SU-DHL-6 (cell line): ENCODE results near the gene SEMA4A.
A peak's percentile ranks its signal among the peaks of the same experiment; 100 is the strongest.
"Not testable (repeated sequence)": the region's sequence is repeated elsewhere in the genome, so short reads cannot be mapped to it uniquely, and the experiment has no call there.

Experiments used
- H2AFZ ChIP-seq: fragments of 200-600 bp; sonication (generic); 2 replicates; pipeline ENCODE4 v1.6.1; 2014; ENCODE audit warnings: low read depth, mild to moderate bottlenecking, moderate library complexity, mixed read lengths, antibody characterized with exemption, low read length; ENCODE audit not compliant: severe bottlenecking
- H3F3A ChIP-seq: fragments of 200-600 bp; shearing (Covaris generic); 2 replicates; pipeline ENCODE4 v1.6.0; 2016; ENCODE audit warnings: antibody characterized with exemption, mild to moderate bottlenecking; ENCODE audit not compliant: insufficient read depth
- H3K27ac ChIP-seq: fragments of 200-600 bp; sonication (generic); 2 replicates; pipeline ENCODE4 v1.5.1; 2016; ENCODE audit warnings: low read depth, mild to moderate bottlenecking, low read length, moderate library complexity, mixed read lengths
- H3K27me3 ChIP-seq: fragments of 200-600 bp; sonication (generic), shearing (Covaris generic); 2 replicates; pipeline ENCODE4 v1.6.0; 2014; ENCODE audit warnings: mild to moderate bottlenecking, low read length
- H3K36me3 ChIP-seq: fragments of 200-600 bp; sonication (generic); 2 replicates; pipeline ENCODE4 v1.6.1; 2014; ENCODE audit warnings: mild to moderate bottlenecking, low read length, mixed read lengths
- H3K4me2 ChIP-seq: fragments of 300-600, 200-600 bp; shearing (Covaris generic), sonication (generic); 2 replicates; pipeline ENCODE4 v1.6.0; 2014; ENCODE audit warnings: low read length, low read depth, mild to moderate bottlenecking; ENCODE audit not compliant: poor library complexity, severe bottlenecking
- H3K4me3 ChIP-seq: fragments of 200-600 bp; sonication (generic); 2 replicates; pipeline ENCODE4 v1.5.1; 2014; ENCODE audit warnings: antibody characterized with exemption, low read length, mild to moderate bottlenecking, mixed read lengths; ENCODE audit not compliant: insufficient read depth, poor library complexity, severe bottlenecking
- H3K79me2 ChIP-seq: fragments of 200-600 bp; sonication (generic); 2 replicates; pipeline ENCODE4 v1.6.1; 2014; ENCODE audit warnings: mild to moderate bottlenecking, low read length, moderate library complexity; ENCODE audit not compliant: insufficient read depth
- H3K9ac ChIP-seq: fragments of 200-600 bp; sonication (generic); 2 replicates; pipeline ENCODE4 v1.7.0; 2014; ENCODE audit warnings: mild to moderate bottlenecking, low read length
- H3K9me2 ChIP-seq: fragments of 200-600 bp; sonication (generic); replicated peaks from 2 replicates; pipeline ENCODE4 v1.6.1; 2014; ENCODE audit warnings: low read length; ENCODE audit not compliant: insufficient read depth
- H3K9me3 ChIP-seq: fragments of 200-600 bp; sonication (generic); 2 replicates; pipeline ENCODE4 v1.6.1; 2014; ENCODE audit warnings: low read length, mixed read lengths; ENCODE audit not compliant: insufficient read depth
- H4K20me1 ChIP-seq: fragments of 200-600 bp; sonication (generic); 2 replicates; pipeline ENCODE4 v1.6.1; 2014; ENCODE audit warnings: low read depth, mild to moderate bottlenecking, antibody characterized with exemption, low read length, moderate library complexity, mixed read lengths
- EZH2phosphoT487 ChIP-seq: fragments of 200-600 bp; sonication (generic), shearing (Covaris generic); conservative IDR thresholded peaks from 2 replicates; pipeline ENCODE4 v1.6.1; 2018; ENCODE audit warnings: mild to moderate bottlenecking, antibody characterized with exemption, low read length, moderate library complexity, mixed read lengths
- TF ChIP-seq, protein P1 (sequence below): fragments of 200-600 bp; sonication (generic); IDR thresholded peaks from one replicate; pipeline ENCODE4 v1.5.1; 2017; ENCODE audit warnings: antibody characterized with exemption, mild to moderate bottlenecking, low read length, moderate library complexity; ENCODE audit not compliant: insufficient read depth, poor library complexity, severe bottlenecking

SEMA4A gene

DNA sequence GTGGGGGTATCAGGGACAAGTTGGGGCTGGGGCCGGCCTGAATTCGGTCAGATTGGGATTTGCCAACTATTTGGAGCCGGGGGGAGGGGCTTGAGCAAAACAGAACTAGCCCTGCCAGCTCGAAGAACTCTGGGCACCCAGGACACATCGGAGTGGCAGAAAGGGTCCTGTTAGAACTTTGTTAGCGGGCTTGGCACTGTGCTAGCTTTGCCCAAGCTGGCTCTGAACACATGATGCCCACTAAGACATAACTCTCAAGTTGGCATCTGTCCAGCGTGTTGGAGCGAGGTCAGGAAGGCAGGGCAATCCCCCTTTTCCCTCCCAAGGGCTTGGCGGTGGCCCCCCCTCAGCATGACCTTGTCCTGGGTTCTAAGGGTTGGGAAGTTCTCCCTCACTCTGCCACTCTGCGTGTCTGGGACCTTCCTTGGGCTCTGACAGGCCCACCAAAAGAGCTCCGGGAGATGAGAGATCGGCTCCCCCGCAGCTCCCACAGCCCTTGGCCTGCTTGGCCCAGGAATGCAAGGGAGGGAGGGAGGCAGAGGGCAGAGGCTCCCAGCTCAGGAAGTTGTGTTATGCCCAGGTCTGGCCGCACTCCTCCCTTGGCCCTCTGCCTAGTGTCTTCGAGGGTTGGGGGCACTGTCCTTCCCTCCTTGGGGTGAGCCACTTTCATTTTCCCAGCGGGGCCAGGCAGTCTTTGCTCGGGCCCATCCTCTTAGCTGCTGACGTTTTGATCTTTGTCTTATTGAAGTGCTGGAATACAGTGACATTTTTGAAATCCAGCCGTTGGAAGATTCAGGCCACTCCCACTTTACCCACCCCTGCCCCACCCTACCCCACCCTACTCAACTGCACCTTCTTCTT lies 37.6 kb upstream of the SEMA4A start:
- H4K20me1 ChIP-seq, result no peaks in the 10 kb centered on the region
- H3K27ac ChIP-seq, result no peak overlapping the region
- no peak overlapping the region for H3K4me3 ChIP-seq
- H3F3A ChIP-seq, result no peaks in the 10 kb centered on the region
- H3K79me2 ChIP-seq, result no peaks in the 10 kb centered on the region
- peak overlapping the region; percentile 54 for H3K4me2 ChIP-seq
- TF ChIP-seq, protein P1, sequence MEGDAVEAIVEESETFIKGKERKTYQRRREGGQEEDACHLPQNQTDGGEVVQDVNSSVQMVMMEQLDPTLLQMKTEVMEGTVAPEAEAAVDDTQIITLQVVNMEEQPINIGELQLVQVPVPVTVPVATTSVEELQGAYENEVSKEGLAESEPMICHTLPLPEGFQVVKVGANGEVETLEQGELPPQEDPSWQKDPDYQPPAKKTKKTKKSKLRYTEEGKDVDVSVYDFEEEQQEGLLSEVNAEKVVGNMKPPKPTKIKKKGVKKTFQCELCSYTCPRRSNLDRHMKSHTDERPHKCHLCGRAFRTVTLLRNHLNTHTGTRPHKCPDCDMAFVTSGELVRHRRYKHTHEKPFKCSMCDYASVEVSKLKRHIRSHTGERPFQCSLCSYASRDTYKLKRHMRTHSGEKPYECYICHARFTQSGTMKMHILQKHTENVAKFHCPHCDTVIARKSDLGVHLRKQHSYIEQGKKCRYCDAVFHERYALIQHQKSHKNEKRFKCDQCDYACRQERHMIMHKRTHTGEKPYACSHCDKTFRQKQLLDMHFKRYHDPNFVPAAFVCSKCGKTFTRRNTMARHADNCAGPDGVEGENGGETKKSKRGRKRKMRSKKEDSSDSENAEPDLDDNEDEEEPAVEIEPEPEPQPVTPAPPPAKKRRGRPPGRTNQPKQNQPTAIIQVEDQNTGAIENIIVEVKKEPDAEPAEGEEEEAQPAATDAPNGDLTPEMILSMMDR, result no peak
- no peak for TF ChIP-seq EZH2phosphoT487
- no peaks in the 10 kb centered on the region for H3K36me3 ChIP-seq
- no peak overlapping the region for H3K9ac ChIP-seq
- H3K9me2 ChIP-seq, result no peaks in the 10 kb centered on the region
- H3K27me3 ChIP-seq, result no peaks in the 10 kb centered on the region
- no peak overlapping the region for H2AFZ ChIP-seq
- no peaks in the 10 kb centered on the region for H3K9me3 ChIP-seq

DNA sequence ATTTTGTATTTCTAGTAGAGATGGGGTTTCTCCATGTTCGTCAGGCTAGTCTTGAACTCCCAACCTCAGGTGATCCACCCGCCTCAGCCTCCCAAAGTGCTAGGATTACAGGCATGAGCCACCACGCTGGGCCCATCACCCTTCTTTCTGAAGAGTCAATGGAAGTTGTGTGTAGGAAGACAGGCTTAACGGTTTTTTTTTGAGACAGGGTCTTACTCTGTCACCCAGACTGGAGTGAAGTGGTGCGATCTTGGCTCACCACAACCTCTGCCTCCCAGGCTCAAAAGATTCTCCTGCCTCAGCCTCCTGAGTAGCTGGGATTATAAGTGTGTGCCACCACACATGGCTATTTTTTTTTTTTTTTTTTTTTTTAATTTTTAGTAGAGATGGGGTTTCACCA lies 36.7 kb upstream of the SEMA4A start:
- not testable (repeated sequence) for H3K36me3 ChIP-seq, H3K9ac ChIP-seq, H3K27ac ChIP-seq, H3K4me3 ChIP-seq, H3F3A ChIP-seq, H3K79me2 ChIP-seq, H3K4me2 ChIP-seq, H3K27me3 ChIP-seq, H2AFZ ChIP-seq, H4K20me1 ChIP-seq, H3K9me3 ChIP-seq, H3K9me2 ChIP-seq

DNA sequence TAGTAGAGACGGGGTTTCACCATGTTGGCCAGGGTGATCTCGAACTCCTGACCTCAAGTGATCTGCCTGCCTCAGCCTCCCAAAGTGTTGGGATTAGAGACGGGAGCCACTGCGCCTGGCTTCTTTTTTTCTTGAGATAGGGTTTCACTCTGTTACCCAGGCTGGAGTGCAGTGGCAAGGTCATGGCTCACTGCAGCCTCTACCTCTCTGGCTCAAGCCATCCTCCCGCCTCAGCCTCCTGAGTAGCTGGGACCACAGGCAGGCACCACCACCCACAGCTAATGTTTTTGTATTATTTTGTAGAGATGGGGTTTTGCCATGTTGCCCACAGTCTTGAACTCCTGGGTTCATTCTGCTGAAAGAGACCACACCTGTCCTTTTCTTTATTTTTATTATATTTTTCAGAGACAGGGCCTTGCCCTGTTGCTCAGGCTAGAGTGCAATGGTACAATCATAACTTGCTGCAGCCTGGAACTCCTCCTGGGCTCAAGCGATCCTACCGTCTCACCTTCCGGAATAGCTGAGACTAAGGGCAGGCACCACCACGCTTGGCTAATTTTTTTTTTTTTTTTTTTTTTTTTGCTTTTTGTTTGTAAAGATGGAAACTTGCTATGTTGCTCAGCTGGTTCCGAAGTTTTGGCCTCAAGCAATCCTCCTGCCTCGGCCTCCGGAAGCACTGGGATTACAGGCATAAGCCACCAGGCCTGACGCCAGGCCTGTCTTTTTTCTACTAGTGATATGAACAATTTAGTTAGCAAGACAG lies 35.8 kb upstream of the SEMA4A start:
- Histone ChIP-seq H3K79me2 (no peaks in the 10 kb centered on the region), H3K9me2 (no peaks in the 10 kb centered on the region), H3K4me3 (no peak overlapping the region), H3K9ac (no peak overlapping the region), H3K9me3 (no peaks in the 10 kb centered on the region), H3K4me2 (no peak overlapping the region), H3K27ac (no peak overlapping the region), H3F3A (no peaks in the 10 kb centered on the region), H4K20me1 (no peaks in the 10 kb centered on the region), H3K36me3 (no peaks in the 10 kb centered on the region), H2AFZ (no peak overlapping the region), H3K27me3 (no peaks in the 10 kb centered on the region)
- TF ChIP-seq, protein P1, result no peak
- TF ChIP-seq EZH2phosphoT487, result no peak
